BJ (cell line): ENCODE data around the gene ZNF574. TPM values are rescaled to one million over a fixed set of nuclear protein-coding genes. Genes with fewer than 3 reads are reported as not detected.
A peak's percentile ranks its signal among the peaks of the same experiment; 100 is the strongest.

Experiments used
- CTCF ChIA-PET: fragments of 350-600 bp; formaldehyde crosslinking; extraction: SDS; loops from one replicate; lab custom pipeline; 2021; ENCODE audit warnings: antibody characterized with exemption, inconsistent platforms; lab: Yijun Ruan, JAX
- POLR2A ChIA-PET: fragments of 300-600 bp; sonication (Branson Sonifier 250); formaldehyde crosslinking; extraction: SDS; loops from one replicate; lab custom pipeline; 2021; ENCODE audit warnings: antibody characterized with exemption; lab: Charles Lee
- DNase-seq: peaks from one replicate; pipeline ENCODE4 v3.0.0-alpha.2; 2011; ENCODE audit warnings: low read depth
- H3K27me3 ChIP-seq: 2 replicates; pipeline ENCODE4 v1.6.0; 2011; ENCODE audit warnings: low read length; ENCODE audit not compliant: control insufficient read depth, insufficient read depth
- H3K36me3 ChIP-seq: 2 replicates; pipeline ENCODE4 v1.5.1; 2011; ENCODE audit warnings: low read length; ENCODE audit not compliant: control insufficient read depth, insufficient read depth
- H3K4me3 ChIP-seq: 2 replicates; pipeline ENCODE4 v1.5.1; 2011; ENCODE audit warnings: low read depth, mild to moderate bottlenecking, control low read depth, low read length
- CTCF ChIP-seq: IDR thresholded peaks from 2 replicates; pipeline ENCODE4 v1.5.1; 2011; ENCODE audit warnings: low read depth, mild to moderate bottlenecking, control low read depth, inconsistent platforms, low read length, moderate library complexity; ENCODE audit not compliant: insufficient read depth
- polyA minus RNA-seq: library from RNA; depleted of rRNA, polyadenylated mRNA; stranded (reverse); fragments of >200 nt; gene quantifications from 2 replicates; pipeline ENCODE4 v1.2.3, GENCODE V29; 2011; rRNA and poly(A)+ RNA removed
- polyA plus RNA-seq: library from polyadenylated mRNA; depleted of rRNA; stranded (reverse); fragments of >200 nt; gene quantifications from 2 replicates; pipeline ENCODE4 v1.2.3, GENCODE V29; 2011; rRNA removed

ZNF574 gene
- polyA plus RNA-seq (5.6 and 10.4 TPM in 2 replicates), polyA minus RNA-seq (22.8 and 31.8 TPM in 2 replicates)

- DNase-seq, result peak; percentile 97
- Histone ChIP-seq H3K36me3 (peaks cover 20% of the 10 kb centered on the region), H3K27me3 (0 out of 2 replicates have a peak, but pooled peaks cover under 1% of the 10 kb centered on the region), H3K4me3 (peak within 1 kb of the TSS; percentile 89)
- ChIA-PET POLR2A (interaction anchor here (0.6 kb wide), 1 partner anchor 204 kb away, joined by 11 read pairs; no protein-coding TSS in a partner anchor), CTCF (interaction anchor here (0.6 to 1.5 kb wide), 3 partner anchors 55 to 325 kb away, joined by 3 read pairs; no protein-coding TSS in a partner anchor)
- no peak for TF ChIP-seq CTCF
These were observed at the start of gene ZNF574 for GRCh38 chr19:42075616-42076379. TSS of gene ZNF574 (plus strand) at chr19:42076166. CDS start at chr19:42078607, 2,441 bp downstream.

- Histone ChIP-seq H3K4me3 (no peak overlapping the region), H3K36me3 (no peaks in the 10 kb centered on the region), H3K27me3 (peaks cover 3% of the 10 kb centered on the region; the same call in 1 of the 2 replicates)
- ChIA-PET CTCF (interaction anchor here (0.6 to 2.7 kb wide), 11 partner anchors 10 to 127 kb away, joined by 3 to 21 read pairs (median 3); no protein-coding TSS in a partner anchor), POLR2A (interaction anchor here (0.6 kb wide), 1 partner anchor 57 kb away, joined by 3 read pairs; no protein-coding TSS in a partner anchor)
- TF ChIP-seq CTCF, result peak; percentile 49
- DNase-seq, result no peak
These were observed 47.4 kb upstream of the ZNF574 start for GRCh38 chr19:42028304-42029216.

DNA sequence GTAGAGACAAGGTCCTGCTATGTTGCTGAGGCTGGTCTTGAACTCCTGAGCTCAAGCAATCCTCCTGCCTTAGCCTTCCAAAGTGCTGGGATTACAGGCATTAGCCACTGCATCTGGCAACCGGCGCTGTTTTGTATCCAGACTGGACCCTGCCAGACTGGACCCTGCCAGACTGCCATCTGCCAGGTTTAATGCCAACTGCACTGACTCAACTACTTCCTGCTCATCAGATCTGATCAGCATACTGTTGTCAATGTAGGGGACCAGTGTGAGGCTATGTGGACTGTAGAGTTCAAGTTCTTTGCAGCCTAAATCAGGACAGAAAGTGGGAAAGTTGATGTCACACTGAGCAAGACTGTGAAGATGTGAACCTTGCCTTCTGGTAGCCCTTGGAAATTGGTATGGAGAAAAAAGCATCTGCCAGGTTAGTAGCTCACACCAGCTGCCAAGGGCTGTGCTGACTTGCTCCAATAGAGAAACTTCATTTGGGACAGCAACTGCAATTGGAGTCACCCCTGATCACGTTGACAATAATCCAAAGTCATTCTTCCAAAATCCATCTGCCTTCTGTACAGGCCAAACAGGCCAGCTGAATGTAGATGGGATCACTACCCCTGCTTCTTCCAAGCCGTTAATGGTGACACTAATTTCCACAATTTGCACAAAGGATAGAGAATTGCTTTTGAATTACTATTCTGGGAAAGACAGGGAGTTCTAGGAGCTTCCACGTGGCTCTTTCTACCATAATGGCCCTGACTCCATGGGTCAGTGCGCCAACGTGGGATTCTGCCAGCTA is 45.1 kb upstream of the ZNF574 start:
- POLR2A ChIA-PET, result interaction anchor here (0.6 kb wide), 1 partner anchor 93 kb away, joined by 6 read pairs; no protein-coding TSS in a partner anchor

GRCh38 chr19:42032431-42032830 is 43.5 kb upstream of the ZNF574 start:
- CTCF ChIA-PET, result interaction anchor here (1.1 to 3.5 kb wide), 3 partner anchors 28 to 75 kb away, joined by 4 to 20 read pairs (median 10); partner anchors contain the start of gene RABAC1
- TF ChIP-seq CTCF, result no peak
- H3K4me3 ChIP-seq, result no peak overlapping the region
- POLR2A ChIA-PET, result no interaction called here
- H3K27me3 ChIP-seq, result peaks cover 3% of the 10 kb centered on the region; the same call in 1 of the 2 replicates
- H3K36me3 ChIP-seq, result no peaks in the 10 kb centered on the region
- DNase-seq, result no peak

More for the DNA sequence above, 45.1 kb upstream of the ZNF574 start:
- H3K4me3 ChIP-seq, result no peak overlapping the region
- H3K36me3 ChIP-seq, result no peaks in the 10 kb centered on the region
- TF ChIP-seq CTCF, result no peak
- peaks cover 3% of the 10 kb centered on the region; the same call in 1 of the 2 replicates for H3K27me3 ChIP-seq
- DNase-seq, result no peak
- CTCF ChIA-PET, result interaction anchor here (0.9 to 2.3 kb wide), 4 partner anchors 26 to 73 kb away, joined by 3 to 10 read pairs (median 4); no protein-coding TSS in a partner anchor
